HCT116 (cell line): ENCODE results near the gene PAQR6.

Experiments
- CEBPB ChIP-seq: IDR thresholded peaks from 2 replicates; pipeline ENCODE4 v1.6.1; 2012; ENCODE audit warnings: low read depth
- EGR1 ChIP-seq: IDR thresholded peaks from 2 replicates; pipeline ENCODE4 v1.6.1; 2012; ENCODE audit warnings: low read depth
- ELF1 ChIP-seq: IDR thresholded peaks from 2 replicates; pipeline ENCODE4 v1.6.1; 2012; ENCODE audit warnings: low read depth, borderline replicate concordance
- EZH2 ChIP-seq: fragments of 200-600 bp; sonication (generic); IDR thresholded peaks from 2 replicates; pipeline ENCODE4 v1.6.1; 2017; ENCODE audit warnings: antibody characterized with exemption, mixed run types
- POLR2A ChIP-seq: IDR thresholded peaks from 2 replicates; pipeline ENCODE4 v1.7.0; 2011; ENCODE audit warnings: borderline replicate concordance; ENCODE audit not compliant: insufficient read depth, insufficient read length; ENCODE audit errors: extremely low read depth
- TF ChIP-seq, protein P1 (sequence below), 3 experiments: fragments of 200-600 bp in 1 of 3; sonication (generic) in 1 of 3; IDR thresholded peaks in 2 of 3; conservative IDR thresholded peaks in 1 of 3; 2 replicates each; pipeline ENCODE4 v1.5.1; 2012 to 2017; ENCODE audit warnings: low read depth in 2 of 3, low read length in 2 of 3, antibody characterized with exemption in 1 of 3, borderline replicate concordance in 1 of 3, control low read depth in 1 of 3, mild to moderate bottlenecking in 1 of 3, mixed read lengths in 1 of 3, mixed run types in 1 of 3, moderate library complexity in 1 of 3; ENCODE audit not compliant: insufficient read depth in 1 of 3
- TF ChIP-seq, protein P2 (sequence below): IDR thresholded peaks from 2 replicates; pipeline ENCODE4 v1.6.1; 2012; ENCODE audit warnings: low read depth

DNA sequence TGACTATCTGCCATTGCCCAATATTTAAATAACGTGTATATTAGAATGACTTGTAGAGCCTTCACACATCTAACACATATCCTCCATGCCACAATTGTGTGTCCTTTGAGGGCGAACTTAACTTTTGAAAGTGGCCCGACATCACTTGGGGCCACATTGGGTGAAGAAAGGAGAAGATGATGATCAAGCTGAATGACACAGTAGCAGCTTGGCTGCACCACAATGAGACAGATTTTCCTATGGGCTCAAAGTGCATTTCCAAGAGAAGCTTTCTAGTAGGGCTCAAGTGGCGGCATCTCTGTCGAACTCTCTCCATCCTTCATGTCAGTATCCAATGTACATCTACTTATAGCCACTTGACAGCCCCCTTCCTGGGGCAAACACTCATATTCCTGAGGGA is 9.6 kb downstream of the PAQR6 start:
- TF ChIP-seq, protein P1, sequence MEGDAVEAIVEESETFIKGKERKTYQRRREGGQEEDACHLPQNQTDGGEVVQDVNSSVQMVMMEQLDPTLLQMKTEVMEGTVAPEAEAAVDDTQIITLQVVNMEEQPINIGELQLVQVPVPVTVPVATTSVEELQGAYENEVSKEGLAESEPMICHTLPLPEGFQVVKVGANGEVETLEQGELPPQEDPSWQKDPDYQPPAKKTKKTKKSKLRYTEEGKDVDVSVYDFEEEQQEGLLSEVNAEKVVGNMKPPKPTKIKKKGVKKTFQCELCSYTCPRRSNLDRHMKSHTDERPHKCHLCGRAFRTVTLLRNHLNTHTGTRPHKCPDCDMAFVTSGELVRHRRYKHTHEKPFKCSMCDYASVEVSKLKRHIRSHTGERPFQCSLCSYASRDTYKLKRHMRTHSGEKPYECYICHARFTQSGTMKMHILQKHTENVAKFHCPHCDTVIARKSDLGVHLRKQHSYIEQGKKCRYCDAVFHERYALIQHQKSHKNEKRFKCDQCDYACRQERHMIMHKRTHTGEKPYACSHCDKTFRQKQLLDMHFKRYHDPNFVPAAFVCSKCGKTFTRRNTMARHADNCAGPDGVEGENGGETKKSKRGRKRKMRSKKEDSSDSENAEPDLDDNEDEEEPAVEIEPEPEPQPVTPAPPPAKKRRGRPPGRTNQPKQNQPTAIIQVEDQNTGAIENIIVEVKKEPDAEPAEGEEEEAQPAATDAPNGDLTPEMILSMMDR (IDR thresholded peaks at IDR 0.05 in 2 of 3, conservative IDR thresholded peaks at IDR 0.05 in 1 of 3; ENCODE audit: borderline replicate concordance in 1 of 3, insufficient read depth in 1 of 3, low read depth in 2 of 3, low read length in 2 of 3), result no peak
- TF ChIP-seq ELF1 (no peak), EGR1 (no peak), CEBPB (no peak), POLR2A (no peak), EZH2 (no peak)
- TF ChIP-seq, protein P2, sequence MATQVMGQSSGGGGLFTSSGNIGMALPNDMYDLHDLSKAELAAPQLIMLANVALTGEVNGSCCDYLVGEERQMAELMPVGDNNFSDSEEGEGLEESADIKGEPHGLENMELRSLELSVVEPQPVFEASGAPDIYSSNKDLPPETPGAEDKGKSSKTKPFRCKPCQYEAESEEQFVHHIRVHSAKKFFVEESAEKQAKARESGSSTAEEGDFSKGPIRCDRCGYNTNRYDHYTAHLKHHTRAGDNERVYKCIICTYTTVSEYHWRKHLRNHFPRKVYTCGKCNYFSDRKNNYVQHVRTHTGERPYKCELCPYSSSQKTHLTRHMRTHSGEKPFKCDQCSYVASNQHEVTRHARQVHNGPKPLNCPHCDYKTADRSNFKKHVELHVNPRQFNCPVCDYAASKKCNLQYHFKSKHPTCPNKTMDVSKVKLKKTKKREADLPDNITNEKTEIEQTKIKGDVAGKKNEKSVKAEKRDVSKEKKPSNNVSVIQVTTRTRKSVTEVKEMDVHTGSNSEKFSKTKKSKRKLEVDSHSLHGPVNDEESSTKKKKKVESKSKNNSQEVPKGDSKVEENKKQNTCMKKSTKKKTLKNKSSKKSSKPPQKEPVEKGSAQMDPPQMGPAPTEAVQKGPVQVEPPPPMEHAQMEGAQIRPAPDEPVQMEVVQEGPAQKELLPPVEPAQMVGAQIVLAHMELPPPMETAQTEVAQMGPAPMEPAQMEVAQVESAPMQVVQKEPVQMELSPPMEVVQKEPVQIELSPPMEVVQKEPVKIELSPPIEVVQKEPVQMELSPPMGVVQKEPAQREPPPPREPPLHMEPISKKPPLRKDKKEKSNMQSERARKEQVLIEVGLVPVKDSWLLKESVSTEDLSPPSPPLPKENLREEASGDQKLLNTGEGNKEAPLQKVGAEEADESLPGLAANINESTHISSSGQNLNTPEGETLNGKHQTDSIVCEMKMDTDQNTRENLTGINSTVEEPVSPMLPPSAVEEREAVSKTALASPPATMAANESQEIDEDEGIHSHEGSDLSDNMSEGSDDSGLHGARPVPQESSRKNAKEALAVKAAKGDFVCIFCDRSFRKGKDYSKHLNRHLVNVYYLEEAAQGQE, result no peak
